ENCODE results near the gene CUX1. TPM values are rescaled to one million over a fixed set of nuclear protein-coding genes. Genes with fewer than 3 reads are reported as not detected.
"Not testable (repeated sequence)": the region's sequence is repeated elsewhere in the genome, so short reads cannot be mapped to it uniquely, and the experiment has no call there.

CUX1 gene
- total RNA-seq, 4 donors from 2014 or later: 93.8 to 156 (median 112) TPM

GRCh38 chr7:102297487-102298218 lies 480.2 kb downstream of the CUX1 start:
- 94 to 97% methylated on average over 10 of the region's 10 CpGs for WGBS, 2 donors
- Histone ChIP-seq H3K27me3 (no peaks in the 10 kb centered on the region), H3K27ac (no peak overlapping the region), H3K36me3 (no peaks in the 10 kb centered on the region), H3K4me3 (replicated peaks in 1 of 3) (no peak overlapping the region), H3K9me3 (no peaks in the 10 kb centered on the region), H3K4me1 (peaks cover 5 to 7% of the 10 kb centered on the region in 2 donors)
- intact Hi-C loops (cut with DNase I): no loop called here
- no peak for DNase-seq
- TF ChIP-seq CTCF (IDR thresholded peaks at IDR 0.05) (no peak), POLR2A (IDR thresholded peaks at IDR 0.05) (no peak)

GRCh38 chr7:102300643-102301221 lies 483.3 kb downstream of the CUX1 start:
- 65 to 80% methylated on average over 1 to 22 of the region's 84 CpGs for WGBS, 2 donors
- intact Hi-C loops (cut with DNase I): no loop called here
- TF ChIP-seq CTCF (IDR thresholded peaks at IDR 0.05) (peak; percentile 18 to 68 (median 50)), POLR2A (IDR thresholded peaks at IDR 0.05) (no peak)
- peaks cover 5 to 15% of the 10 kb centered on the region in 2 donors for H3K4me1 ChIP-seq
- peak overlapping the region; percentile 38 to 73 (median 48) for H3K27ac ChIP-seq
- H3K27me3 ChIP-seq: no peaks in the 10 kb centered on the region
- peak; percentile 74 to 83 for DNase-seq
- H3K4me3 ChIP-seq (replicated peaks in 1 of 3): peak overlapping the region in 1 of 3 donors; percentile 3
- H3K36me3 ChIP-seq: no peaks in the 10 kb centered on the region
- no peaks in the 10 kb centered on the region for H3K9me3 ChIP-seq

- H3K9me3 ChIP-seq; intact Hi-C loops (cut with DNase I); DNase-seq: not testable (repeated sequence)
These were observed 483.9 kb downstream of the CUX1 start for GRCh38 chr7:102301367-102301766.

GRCh38 chr7:102302025-102302424 lies 484.6 kb downstream of the CUX1 start:
- Histone ChIP-seq H3K36me3 (no peaks in the 10 kb centered on the region), H3K27me3 (no peaks in the 10 kb centered on the region), H3K4me3 (replicated peaks in 1 of 3) (no peak overlapping the region), H3K9me3 (no peaks in the 10 kb centered on the region), H3K27ac (peak overlapping the region; percentile 48 to 60 (median 58)), H3K4me1 (peaks cover 12 to 22% of the 10 kb centered on the region in 2 donors)
- TF ChIP-seq POLR2A (IDR thresholded peaks at IDR 0.05) (no peak), CTCF (IDR thresholded peaks at IDR 0.05) (no peak)
- intact Hi-C loops (cut with DNase I): no loop called here
- DNase-seq: peak; percentile 77 to 84
- WGBS, 2 donors: 40 to 61% methylated on average over 2 to 3 of the region's 6 CpGs

More at GRCh38 chr7:102301367-102301766, 483.9 kb downstream of the CUX1 start:
- not testable (repeated sequence) for H3K27me3 ChIP-seq; H3K4me3 ChIP-seq (replicated peaks in 1 of 3); H3K36me3 ChIP-seq
- 85 to 86% methylated on average over 11 to 13 of the region's 14 CpGs for WGBS, 2 donors
- peaks cover 6 to 16% of the 10 kb centered on the region in 2 donors for H3K4me1 ChIP-seq
- peak overlapping the region; percentile 38 to 73 (median 48) for H3K27ac ChIP-seq

- Histone ChIP-seq H3K4me3 (replicated peaks in 1 of 3) (no peak overlapping the region), H3K9me3 (no peaks in the 10 kb centered on the region), H3K27me3 (no peaks in the 10 kb centered on the region), H3K36me3 (no peaks in the 10 kb centered on the region), H3K4me1 (peaks cover 20 to 29% of the 10 kb centered on the region in 2 donors), H3K27ac (no peak overlapping the region)
- TF ChIP-seq POLR2A (IDR thresholded peaks at IDR 0.05) (no peak), CTCF (IDR thresholded peaks at IDR 0.05) (no peak)
- intact Hi-C loops (cut with DNase I): no loop called here
- DNase-seq: no peak
- WGBS, 2 donors: 83 to 89% methylated on average over 8 to 11 of the region's 13 CpGs
These were observed 486.4 kb downstream of the CUX1 start for GRCh38 chr7:102303669-102304422.
